ENCODE data around the gene WDR45B. TPM values are rescaled to one million over a fixed set of nuclear protein-coding genes. Genes with fewer than 3 reads are reported as not detected.
"Not testable (repeated sequence)": the region's sequence is repeated elsewhere in the genome, so short reads cannot be mapped to it uniquely, and the experiment has no call there.

Gene WDR45B
- total and polyA plus RNA-seq, 9 donors: 51.9 to 71.6 (median 62.2) TPM

DNA sequence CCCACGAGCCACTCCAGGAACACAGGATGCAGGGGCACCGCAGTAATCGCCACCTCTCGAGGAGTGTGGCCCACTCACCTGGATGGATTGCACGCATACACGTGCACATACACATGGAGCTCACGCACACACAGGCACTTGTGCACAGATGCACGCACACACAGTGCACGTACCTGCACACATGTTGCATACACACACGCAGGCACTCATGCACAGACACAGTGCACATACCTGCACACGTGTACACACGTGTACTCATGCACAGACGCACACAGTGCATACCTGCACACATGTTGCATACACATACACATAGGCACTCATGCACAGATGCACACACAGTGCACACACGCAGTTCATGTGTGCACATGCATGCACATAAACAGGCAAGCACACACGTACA, 11.6 kb upstream of the WDR45B start:
- Histone ChIP-seq H3K4me3 (ENCODE audit: low read length) (no peak overlapping the region), H3K36me3 (ENCODE audit: control insufficient read depth, insufficient read depth, low read length) (peaks cover 55% of the 10 kb centered on the region), H3K9me3 (replicated peaks; ENCODE audit: control insufficient read depth, low read depth, low read length) (no peaks in the 10 kb centered on the region), H3K27ac (ENCODE audit: low read length) (no peak overlapping the region), H3K4me1 (ENCODE audit: control insufficient read depth, insufficient read depth, low read length) (no peaks in the 10 kb centered on the region), H3K27me3 (ENCODE audit: control insufficient read depth, insufficient read depth, low read length) (no peaks in the 10 kb centered on the region)
- 93% methylated on average over 15 of the region's 15 CpGs for WGBS (ENCODE audit: insufficient coverage)
- DNase-seq: no peak

DNA sequence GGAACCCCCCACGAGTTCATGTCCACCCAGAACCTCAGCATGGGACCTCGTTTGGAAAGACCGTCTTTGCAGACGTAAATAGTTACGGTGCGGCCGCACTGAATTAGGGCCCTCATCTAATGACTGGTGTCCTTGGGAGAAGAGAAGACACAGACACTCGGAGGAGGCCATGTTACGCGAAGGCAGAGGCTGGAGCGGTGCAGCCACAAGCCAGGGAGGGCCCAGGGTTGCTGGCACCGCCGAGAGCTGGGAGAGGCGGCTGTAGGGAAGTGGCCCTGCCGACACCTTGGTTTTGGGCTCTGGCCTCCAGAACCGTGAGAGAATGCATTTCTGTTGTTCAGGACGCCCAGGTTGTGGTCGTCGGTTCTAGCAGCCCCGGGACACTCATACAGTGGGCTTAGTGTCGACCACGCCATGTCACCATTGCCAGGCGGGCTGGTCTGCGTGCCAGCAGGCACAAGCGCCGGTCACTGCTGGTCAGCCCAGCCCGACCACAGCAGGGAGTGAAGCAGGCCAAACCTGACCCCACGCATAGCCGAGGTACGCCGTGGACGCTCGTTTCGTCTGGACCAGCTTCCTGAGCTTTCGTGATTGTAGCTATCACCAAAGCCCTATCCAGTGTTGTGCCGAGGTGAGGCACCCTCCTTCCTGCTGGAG, 10.7 kb upstream of the WDR45B start:
- Histone ChIP-seq H3K27ac (ENCODE audit: low read length) (no peak overlapping the region), H3K4me1 (ENCODE audit: control insufficient read depth, insufficient read depth, low read length) (no peaks in the 10 kb centered on the region), H3K9me3 (replicated peaks; ENCODE audit: control insufficient read depth, low read depth, low read length) (no peaks in the 10 kb centered on the region), H3K4me3 (ENCODE audit: low read length) (no peak overlapping the region), H3K27me3 (ENCODE audit: control insufficient read depth, insufficient read depth, low read length) (no peaks in the 10 kb centered on the region), H3K36me3 (ENCODE audit: control insufficient read depth, insufficient read depth, low read length) (peaks cover 57% of the 10 kb centered on the region)
- DNase-seq: no peak
- 94% methylated on average over 34 of the region's 36 CpGs for WGBS (ENCODE audit: insufficient coverage)

GRCh38 chr17:82658331-82658730, 10.1 kb upstream of the WDR45B start:
- no peak overlapping the region for H3K4me3 ChIP-seq (ENCODE audit: low read length)
- DNase-seq: no peak
- H3K4me1 ChIP-seq (ENCODE audit: control insufficient read depth, insufficient read depth, low read length): no peaks in the 10 kb centered on the region
- no peak overlapping the region for H3K27ac ChIP-seq (ENCODE audit: low read length)
- no peaks in the 10 kb centered on the region for H3K9me3 ChIP-seq (replicated peaks; ENCODE audit: control insufficient read depth, low read depth, low read length)
- no peaks in the 10 kb centered on the region for H3K27me3 ChIP-seq (ENCODE audit: control insufficient read depth, insufficient read depth, low read length)
- peaks cover 60% of the 10 kb centered on the region for H3K36me3 ChIP-seq (ENCODE audit: control insufficient read depth, insufficient read depth, low read length)
- 90% methylated on average over 23 of the region's 23 CpGs for WGBS (ENCODE audit: insufficient coverage)

DNA sequence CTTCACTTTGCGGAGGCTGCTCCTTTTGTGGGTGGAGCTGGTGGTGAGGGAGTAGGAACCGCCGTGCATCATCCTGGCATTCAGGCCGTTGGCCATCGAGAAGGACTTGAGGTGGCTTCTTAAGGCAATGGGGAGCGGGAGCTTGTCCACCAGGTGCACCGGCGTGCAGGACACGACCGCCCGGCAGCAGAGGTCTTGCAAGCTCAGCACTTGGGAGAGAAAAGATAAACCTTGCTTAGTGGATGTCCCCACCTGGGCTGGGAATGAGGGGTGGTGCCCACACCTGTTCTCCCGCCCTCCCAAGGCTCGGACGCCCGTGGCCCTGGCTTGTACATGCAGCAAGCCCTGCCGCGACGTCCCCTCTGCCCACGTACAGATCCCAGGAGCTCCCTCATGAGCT, 9.7 kb upstream of the WDR45B start:
- Histone ChIP-seq H3K4me3 (ENCODE audit: low read length) (no peak overlapping the region), H3K27ac (ENCODE audit: low read length) (no peak overlapping the region), H3K27me3 (ENCODE audit: control insufficient read depth, insufficient read depth, low read length) (no peaks in the 10 kb centered on the region), H3K4me1 (ENCODE audit: control insufficient read depth, insufficient read depth, low read length) (no peaks in the 10 kb centered on the region), H3K36me3 (ENCODE audit: control insufficient read depth, insufficient read depth, low read length) (peaks cover 57% of the 10 kb centered on the region), H3K9me3 (replicated peaks; ENCODE audit: control insufficient read depth, low read depth, low read length) (no peaks in the 10 kb centered on the region)
- no peak for DNase-seq
- 88% methylated on average over 16 of the region's 19 CpGs for WGBS (ENCODE audit: insufficient coverage)

GRCh38 chr17:82656266-82656665, 8.0 kb upstream of the WDR45B start:
- H3K4me1 ChIP-seq (ENCODE audit: control insufficient read depth, insufficient read depth, low read length): no peaks in the 10 kb centered on the region
- no peak overlapping the region for H3K27ac ChIP-seq (ENCODE audit: low read length)
- no peak for DNase-seq
- no peak overlapping the region for H3K4me3 ChIP-seq (ENCODE audit: low read length)
- WGBS (ENCODE audit: insufficient coverage): 71% methylated on average over 13 of the region's 16 CpGs
- H3K36me3 ChIP-seq (ENCODE audit: control insufficient read depth, insufficient read depth, low read length): peaks cover 52% of the 10 kb centered on the region
- no peaks in the 10 kb centered on the region for H3K27me3 ChIP-seq (ENCODE audit: control insufficient read depth, insufficient read depth, low read length)
- H3K9me3 ChIP-seq (replicated peaks; ENCODE audit: control insufficient read depth, low read depth, low read length): no peaks in the 10 kb centered on the region

- H3K4me1 ChIP-seq (ENCODE audit: control insufficient read depth, insufficient read depth, low read length): no peaks in the 10 kb centered on the region
- 79% methylated on average over 11 of the region's 13 CpGs for WGBS (ENCODE audit: insufficient coverage)
- H3K36me3 ChIP-seq (ENCODE audit: control insufficient read depth, insufficient read depth, low read length): peaks cover 47% of the 10 kb centered on the region
- H3K27ac ChIP-seq (ENCODE audit: low read length): peak overlapping the region; percentile 29
- no peaks in the 10 kb centered on the region for H3K27me3 ChIP-seq (ENCODE audit: control insufficient read depth, insufficient read depth, low read length)
- no peak overlapping the region for H3K4me3 ChIP-seq (ENCODE audit: low read length)
- no peak for DNase-seq
- no peaks in the 10 kb centered on the region for H3K9me3 ChIP-seq (replicated peaks; ENCODE audit: control insufficient read depth, low read depth, low read length)
Observed at GRCh38 chr17:82655523-82655922, 7.3 kb upstream of the WDR45B start.

DNA sequence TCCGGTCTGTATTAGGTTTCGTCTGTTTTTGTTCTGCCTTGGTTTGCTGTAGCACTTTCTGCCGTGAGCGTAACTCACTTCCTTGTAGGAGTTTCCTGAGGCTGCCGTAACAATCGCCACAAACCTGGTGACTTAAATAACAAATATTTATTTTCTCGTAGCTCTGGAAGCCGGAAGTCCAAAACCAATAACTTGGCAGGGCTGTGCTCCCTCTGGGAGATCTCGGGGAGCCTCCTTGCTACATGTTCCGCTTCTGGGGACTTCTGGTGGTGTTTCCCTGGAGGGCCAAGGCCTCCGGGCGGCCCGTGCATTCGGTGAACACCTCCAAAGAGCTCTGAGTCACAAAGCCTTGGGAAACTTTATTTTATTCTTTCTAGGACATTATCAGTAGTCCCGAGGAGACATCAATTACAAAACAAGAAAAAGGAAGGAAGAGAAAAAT, 6.8 kb upstream of the WDR45B start:
- DNase-seq: peak; percentile 39
- Histone ChIP-seq H3K4me1 (ENCODE audit: control insufficient read depth, insufficient read depth, low read length) (no peaks in the 10 kb centered on the region), H3K27me3 (ENCODE audit: control insufficient read depth, insufficient read depth, low read length) (no peaks in the 10 kb centered on the region), H3K27ac (ENCODE audit: low read length) (peak overlapping the region; percentile 29), H3K4me3 (ENCODE audit: low read length) (no peak overlapping the region), H3K9me3 (replicated peaks; ENCODE audit: control insufficient read depth, low read depth, low read length) (no peaks in the 10 kb centered on the region), H3K36me3 (ENCODE audit: control insufficient read depth, insufficient read depth, low read length) (peaks cover 43% of the 10 kb centered on the region)
- WGBS (ENCODE audit: insufficient coverage): 45% methylated on average over 8 of the region's 15 CpGs

DNA sequence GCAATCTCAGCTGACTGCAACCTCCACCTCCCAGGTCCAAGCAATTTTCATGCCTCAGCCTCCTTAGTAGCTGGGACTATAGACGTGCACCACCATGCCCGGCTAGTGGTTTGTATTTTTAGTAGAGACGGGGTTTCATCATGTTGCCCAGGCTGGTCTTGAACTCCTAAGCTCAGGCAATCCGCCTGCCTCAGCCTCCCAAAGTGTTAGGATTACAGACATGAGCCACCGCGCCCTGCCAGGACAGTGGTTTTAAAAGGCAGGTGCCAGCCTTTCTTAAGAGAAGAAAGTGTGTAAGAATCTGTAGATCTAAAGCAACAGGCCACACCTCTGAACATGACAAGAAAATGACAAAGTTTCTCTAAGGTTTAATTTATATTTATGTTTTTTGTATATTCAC, 6.4 kb upstream of the WDR45B start:
- WGBS (ENCODE audit: insufficient coverage): 75% methylated on average over 3 of the region's 6 CpGs
- H3K9me3 ChIP-seq (replicated peaks; ENCODE audit: control insufficient read depth, low read depth, low read length); DNase-seq: not testable (repeated sequence)

GRCh38 chr17:82653651-82654528, 5.6 kb upstream of the WDR45B start:
- DNase-seq: no peak
- H3K27me3 ChIP-seq (ENCODE audit: control insufficient read depth, insufficient read depth, low read length): no peaks in the 10 kb centered on the region
- WGBS (ENCODE audit: insufficient coverage): 79% methylated on average over 25 of the region's 30 CpGs
- peaks cover 6% of the 10 kb centered on the region for H3K4me1 ChIP-seq (ENCODE audit: control insufficient read depth, insufficient read depth, low read length)
- peaks cover 31% of the 10 kb centered on the region for H3K36me3 ChIP-seq (ENCODE audit: control insufficient read depth, insufficient read depth, low read length)
- no peaks in the 10 kb centered on the region for H3K9me3 ChIP-seq (replicated peaks; ENCODE audit: control insufficient read depth, low read depth, low read length)
- H3K27ac ChIP-seq (ENCODE audit: low read length): peak overlapping the region; percentile 29
- no peak overlapping the region for H3K4me3 ChIP-seq (ENCODE audit: low read length)

More for the DNA sequence above, 6.4 kb upstream of the WDR45B start:
- not testable (repeated sequence) for H3K4me3 ChIP-seq (ENCODE audit: low read length); H3K4me1 ChIP-seq (ENCODE audit: control insufficient read depth, insufficient read depth, low read length); H3K27me3 ChIP-seq (ENCODE audit: control insufficient read depth, insufficient read depth, low read length)
- H3K27ac ChIP-seq (ENCODE audit: low read length): peak overlapping the region; percentile 29
- H3K36me3 ChIP-seq (ENCODE audit: control insufficient read depth, insufficient read depth, low read length): peaks cover 38% of the 10 kb centered on the region

GRCh38 chr17:82650723-82651122, 2.5 kb upstream of the WDR45B start:
- WGBS (ENCODE audit: insufficient coverage): 58% methylated on average over 5 of the region's 10 CpGs
- H3K4me1 ChIP-seq (ENCODE audit: control insufficient read depth, insufficient read depth, low read length): peaks cover 20% of the 10 kb centered on the region
- H3K36me3 ChIP-seq (ENCODE audit: control insufficient read depth, insufficient read depth, low read length): peaks cover 15% of the 10 kb centered on the region
- no peak for DNase-seq
- H3K4me3 ChIP-seq (ENCODE audit: low read length): no peak overlapping the region
- H3K27me3 ChIP-seq (ENCODE audit: control insufficient read depth, insufficient read depth, low read length): no peaks in the 10 kb centered on the region
- H3K9me3 ChIP-seq (replicated peaks; ENCODE audit: control insufficient read depth, low read depth, low read length): no peaks in the 10 kb centered on the region
- no peak overlapping the region for H3K27ac ChIP-seq (ENCODE audit: low read length)
